CD4-positive, alpha-beta T cell treated with Interleukin-6 for 4 hours (primary cell): ENCODE data around the gene EBI3.
A peak's percentile ranks its signal among the peaks of the same experiment; 100 is the strongest.
"Not testable (repeated sequence)": the region's sequence is repeated elsewhere in the genome, so short reads cannot be mapped to it uniquely, and the experiment has no call there.

Experiments used
- DNase-seq: peaks from one replicate; pipeline ENCODE4 v3.0.0-alpha.2; 2020; ENCODE audit warnings: mixed read lengths

EBI3 gene

DNA sequence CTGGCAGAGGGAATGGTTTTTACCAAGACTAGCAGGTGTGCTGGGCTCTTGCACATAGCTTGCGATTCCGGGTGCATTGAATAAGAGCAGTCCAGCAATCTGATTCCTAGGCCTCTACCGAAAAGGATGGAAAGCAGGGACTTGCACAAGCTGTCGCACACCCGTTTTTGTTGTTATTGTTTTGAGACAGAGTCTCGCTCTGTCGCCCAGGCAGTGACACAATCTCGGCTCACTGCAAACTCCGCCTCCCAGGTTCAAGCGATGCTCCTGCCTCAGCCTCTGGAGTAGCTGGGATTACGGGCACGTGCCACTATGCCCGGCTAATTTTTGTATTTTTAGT, 5.5 kb downstream of the EBI3 start:
- no peak for DNase-seq

DNA sequence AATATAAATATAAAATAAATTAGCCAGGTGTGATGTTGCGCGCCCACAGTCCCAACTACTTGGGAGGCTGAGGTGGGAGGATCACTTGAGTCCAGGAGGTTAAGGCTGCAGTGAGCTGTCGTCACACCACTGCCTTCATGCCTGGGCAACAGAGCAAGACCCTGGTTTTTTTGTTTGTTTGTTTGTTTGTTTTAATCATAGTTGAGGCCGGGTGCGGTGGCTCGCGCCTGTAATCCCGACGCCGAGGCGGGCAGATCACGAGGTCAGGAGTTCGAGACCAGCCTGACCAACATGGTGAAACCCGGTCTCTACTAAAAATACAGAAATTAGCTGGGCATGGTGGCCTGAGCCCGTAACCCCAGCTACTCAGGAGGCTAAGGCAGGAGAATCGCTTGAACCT, 8.2 kb downstream of the EBI3 start:
- DNase-seq: not testable (repeated sequence)

DNA sequence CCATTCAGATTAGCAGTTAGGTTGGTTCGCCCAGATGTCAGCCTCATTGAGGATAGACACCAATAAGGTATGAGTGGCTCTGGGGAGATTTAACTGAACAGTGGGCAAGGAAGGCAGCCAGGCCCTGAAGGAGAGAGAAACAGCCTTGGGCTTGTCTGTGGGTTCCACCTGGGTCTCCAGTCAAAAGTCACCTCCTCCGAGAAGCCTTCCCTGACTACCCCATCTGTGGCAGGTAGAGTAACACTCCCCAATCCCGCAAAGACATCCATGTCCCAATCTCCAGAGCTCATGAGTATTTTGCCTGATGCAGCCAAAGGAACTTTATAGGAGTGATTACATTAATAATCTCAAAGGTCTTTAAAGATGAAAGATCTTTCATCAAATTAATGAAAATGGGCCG, 9.5 kb downstream of the EBI3 start:
- no peak for DNase-seq

DNA sequence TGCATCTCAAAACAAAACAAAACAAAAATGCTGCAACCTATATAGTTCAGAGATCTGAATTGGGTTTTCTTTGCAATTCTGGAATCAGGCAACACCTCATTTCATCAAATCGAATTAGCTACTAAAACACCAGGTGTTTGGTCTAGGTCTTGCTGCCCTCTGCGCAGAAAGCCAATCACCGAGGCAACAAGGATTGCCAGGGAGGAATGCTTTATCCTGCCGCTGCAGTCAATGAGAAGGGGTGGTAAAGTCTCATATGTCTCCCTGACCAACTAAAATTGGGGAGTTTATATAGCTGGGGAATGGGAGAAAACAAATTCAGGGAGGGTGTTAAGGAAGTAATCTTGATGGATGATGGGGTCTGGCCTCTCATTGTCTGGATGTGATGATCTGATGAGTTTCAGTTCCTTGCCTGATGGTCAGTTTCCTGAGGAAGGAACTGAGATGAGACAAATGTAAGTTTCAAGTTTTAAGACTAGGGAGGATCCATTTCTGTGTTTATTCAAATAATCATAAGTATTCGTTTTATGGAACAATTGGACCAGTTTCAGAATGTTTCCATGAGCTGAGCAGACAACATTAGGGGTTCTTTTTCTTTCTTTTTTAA, 12.6 kb downstream of the EBI3 start:
- DNase-seq: no peak

DNA sequence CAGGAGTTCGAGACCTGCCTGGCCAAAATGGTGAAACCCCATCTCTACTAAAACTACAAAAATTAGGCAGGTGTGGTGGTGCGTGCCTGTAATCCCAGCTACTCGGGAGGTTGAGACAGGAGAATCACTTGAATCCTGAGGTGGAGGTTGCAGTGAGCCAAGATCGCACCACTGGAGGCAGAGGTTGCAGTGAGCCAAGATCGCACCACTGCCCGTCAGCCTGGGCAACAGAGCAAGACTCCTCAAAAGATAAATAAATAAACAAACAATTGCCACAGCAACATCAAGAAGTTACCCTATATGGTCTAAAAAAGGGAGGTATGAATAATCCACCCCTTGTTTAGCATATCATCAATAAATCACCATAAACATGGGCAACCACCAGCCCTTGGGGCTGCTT, 16.6 kb downstream of the EBI3 start:
- DNase-seq: not testable (repeated sequence)

DNA sequence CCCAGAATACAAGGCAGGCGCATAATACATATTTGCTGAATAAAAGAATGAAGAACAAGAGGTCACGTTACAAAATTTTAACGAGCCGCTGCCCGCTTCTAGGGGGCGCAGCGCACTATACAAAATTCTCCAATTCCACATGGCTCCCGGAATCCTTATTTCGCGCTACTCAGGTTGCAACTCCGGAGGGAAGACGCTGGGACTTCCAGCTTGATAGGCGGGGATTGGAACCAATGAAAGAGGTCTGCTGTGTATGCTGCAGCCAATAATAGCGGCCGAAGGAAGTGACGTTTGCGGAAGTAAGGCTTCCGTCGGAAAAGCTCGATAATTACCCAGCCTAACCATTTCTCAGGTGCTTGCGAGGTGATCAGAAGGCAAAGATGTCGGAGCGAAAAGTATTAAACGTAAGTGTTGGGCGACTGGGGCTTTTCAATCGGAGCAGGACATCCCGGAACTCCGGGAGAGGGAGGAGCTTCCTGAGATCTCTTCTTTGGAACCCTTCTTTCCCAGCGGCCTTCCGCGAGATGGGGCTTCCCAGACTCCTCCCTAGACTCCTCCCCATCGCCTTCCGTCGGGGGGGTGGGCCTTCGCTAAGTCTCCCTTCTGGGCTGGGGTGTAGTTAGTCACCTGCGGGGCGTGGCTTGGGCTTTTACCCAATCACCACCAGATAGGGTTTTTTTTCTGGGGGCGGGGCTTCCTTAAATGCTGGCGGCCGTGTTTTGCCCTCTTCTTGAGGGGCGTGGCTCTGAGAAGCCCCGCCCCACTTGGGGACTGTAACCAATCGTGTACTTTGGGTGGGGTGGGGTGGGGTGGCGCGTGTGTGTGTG, 17.7 kb downstream of the EBI3 start, which contains the start of gene YJU2:
TSS of gene YJU2 (plus strand) at position 314 of the 827 bp plus-strand sequence. CDS start at position 381, 67 bp downstream.
- peak; percentile 100 for DNase-seq

DNA sequence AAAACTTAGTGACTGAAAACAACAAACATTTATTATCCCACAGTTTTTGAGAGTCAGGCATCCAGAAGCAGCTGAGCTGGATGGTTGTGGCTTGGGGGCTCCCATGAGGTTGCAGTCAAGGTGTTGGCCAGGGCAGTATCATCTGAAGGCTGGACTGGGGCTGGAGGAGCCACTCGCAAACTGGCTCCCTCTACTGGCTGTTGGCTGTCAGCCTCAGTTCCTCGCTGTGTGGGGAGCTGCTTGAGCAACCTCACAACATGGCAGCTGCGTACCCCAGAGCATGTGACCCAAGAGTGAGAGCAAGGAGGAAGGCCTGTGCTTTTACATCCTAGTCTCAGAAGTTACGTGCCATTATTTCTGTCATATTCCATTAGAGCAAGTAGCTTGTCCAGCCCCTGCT, 27.2 kb downstream of the EBI3 start:
- DNase-seq: no peak

DNA sequence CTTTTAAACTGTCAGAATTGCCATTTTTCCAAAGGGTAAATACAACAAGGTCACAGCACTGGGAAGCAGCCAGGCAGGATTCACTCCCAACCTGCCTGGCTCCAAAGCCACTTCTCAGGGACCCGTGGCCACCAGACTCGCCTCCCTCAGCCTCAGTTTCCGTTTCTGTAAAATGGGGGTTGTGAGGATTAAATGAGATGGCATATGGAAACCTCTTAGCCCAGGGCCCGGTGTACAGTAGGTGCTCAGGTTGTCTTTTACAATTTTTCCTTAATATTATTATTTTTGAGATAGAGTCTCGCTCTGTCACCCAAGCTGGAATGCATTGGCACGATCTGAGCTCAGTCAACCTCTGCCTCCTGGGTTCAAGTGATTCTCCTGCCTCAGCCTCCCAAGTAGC, 27.7 kb downstream of the EBI3 start:
- DNase-seq: no peak

DNA sequence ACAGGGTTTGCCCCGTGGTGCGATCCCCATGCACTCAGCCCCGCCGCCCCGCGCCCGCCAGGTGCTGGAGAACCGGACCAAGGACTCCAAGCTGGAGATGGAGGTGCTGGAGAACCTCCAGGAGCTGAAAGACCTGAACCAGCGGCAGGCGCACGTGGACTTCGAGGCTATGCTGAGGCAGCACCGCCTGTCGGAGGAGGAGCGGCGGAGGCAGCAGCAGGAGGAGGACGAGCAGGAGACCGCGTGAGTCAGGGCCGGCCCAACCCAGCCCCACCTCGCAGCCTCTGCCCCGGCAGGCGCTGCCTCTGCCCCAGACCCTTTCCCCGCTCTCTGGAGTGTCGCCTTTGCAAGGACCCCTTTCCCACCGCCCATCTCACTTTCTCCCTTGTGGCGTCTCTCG, 28.9 kb downstream of the EBI3 start:
- DNase-seq: no peak

DNA sequence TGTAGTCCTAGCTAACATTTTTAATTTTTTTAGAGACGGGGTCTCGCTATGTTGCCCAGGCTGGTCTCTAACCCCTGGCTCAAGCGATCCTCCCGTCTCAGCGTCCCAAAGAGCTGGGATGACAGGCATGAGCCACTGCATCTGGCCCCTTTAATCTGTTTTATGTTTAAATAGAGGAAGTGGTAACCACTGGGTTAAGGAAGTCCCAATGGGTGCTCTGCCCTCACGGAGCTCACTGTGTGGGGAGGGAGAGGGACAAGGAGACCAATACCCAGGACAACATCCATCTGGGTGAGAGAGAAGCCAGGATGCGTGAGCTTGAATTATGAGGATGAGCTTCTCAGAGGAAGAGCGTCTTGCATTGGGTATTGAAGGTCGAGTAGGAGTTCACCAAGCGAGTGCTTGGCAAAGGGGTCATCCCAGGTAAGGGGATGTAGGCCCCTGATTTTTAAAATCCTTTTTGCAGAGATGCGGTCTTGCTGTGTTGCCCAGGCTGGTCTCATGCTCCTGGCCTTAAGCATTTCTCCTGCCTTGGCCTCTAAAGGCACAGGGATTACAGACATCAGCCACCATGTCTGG, 31.4 kb downstream of the EBI3 start:
- no peak for DNase-seq

DNA sequence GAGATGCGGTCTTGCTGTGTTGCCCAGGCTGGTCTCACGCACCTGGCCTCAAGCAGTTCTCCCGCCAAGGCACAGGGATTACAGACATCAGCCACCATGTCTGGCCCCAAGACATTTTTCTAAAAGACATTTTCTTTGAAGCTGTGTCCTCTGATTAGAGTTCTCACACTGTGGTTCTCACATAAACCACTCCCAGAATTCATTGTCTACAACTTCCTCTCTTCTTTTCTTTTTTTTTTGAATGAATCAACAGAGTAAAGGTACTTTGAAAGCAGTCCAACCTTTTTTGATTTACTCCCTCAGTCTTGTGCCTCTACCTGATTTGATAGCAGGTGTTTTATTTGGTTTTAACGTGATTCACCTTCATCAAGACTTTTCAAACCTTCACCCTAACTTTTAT, 35.5 kb downstream of the EBI3 start:
- no peak for DNase-seq

DNA sequence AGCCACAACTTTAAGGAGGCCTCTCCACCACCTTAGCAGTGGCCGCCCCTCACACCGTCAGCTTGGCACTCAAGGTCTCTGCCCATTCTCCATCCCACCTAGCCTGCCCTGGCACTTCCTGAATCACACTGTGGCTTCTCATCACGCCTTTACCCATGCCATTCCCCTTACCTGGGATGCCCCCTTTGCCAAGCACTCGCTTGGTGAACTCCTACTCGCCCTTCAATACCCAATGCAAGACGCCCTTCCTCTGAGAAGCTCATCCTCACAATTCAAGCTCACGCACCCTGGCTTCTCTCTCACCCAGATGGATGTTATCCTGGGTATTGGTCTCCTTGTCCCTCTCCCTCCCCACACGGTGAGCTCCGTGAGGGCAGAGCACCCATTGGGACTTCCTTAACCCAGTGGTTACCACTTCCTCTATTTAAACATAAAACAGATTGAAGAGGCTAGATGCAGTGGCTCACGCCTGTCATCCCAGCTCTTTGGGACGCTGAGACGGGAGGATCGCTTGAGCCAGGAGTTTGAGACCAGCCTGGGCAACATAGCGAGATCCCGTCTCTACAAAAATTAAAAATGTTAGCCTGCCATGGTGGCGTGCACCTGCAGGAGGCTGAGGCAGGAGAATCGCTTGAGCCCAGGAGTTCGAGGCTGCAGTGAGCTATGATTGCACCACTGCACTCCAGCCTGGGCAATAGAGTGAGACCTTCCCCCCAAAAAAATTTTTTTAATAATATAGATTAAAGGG, 37.1 kb downstream of the EBI3 start:
- no peak for DNase-seq

DNA sequence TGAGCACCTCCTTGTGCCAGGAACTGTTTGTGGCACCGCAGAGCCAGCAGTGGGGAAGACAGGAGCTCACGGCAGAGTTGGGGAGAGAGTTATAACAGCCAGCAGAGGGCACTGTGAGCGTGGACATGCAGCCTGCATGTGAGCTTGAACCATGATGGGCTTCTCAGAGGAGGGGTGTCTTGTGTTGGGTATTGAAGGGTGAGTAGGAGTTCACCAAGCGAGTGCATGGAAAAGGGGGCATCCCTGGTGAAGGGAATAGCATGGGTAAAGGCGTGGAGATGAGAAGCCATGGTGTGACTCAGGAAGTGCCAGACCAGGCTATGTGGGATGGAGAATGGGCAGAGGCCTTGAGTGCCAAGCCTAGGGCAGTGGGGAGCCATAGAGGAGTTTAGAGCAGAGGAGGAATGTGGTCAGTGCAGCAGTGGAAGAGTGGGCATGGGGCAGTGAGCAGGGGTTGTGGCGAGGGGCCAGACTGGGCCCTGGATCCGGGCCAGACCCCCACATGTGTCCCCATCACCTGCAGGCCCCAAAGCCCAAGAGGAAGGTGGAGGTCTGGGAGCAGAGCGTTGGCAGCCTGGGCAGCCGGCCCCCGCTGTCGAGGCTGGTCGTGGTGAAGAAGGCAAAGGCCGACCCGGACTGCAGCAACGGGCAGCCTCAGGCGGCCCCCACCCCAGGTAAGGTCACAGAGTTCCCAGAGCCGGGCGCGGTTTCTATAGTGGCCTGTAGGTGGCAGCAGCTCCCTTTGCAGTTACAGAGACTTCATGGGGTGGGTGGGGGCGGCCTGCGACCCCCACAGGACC, 38.0 kb downstream of the EBI3 start:
- DNase-seq: peak; percentile 70

DNA sequence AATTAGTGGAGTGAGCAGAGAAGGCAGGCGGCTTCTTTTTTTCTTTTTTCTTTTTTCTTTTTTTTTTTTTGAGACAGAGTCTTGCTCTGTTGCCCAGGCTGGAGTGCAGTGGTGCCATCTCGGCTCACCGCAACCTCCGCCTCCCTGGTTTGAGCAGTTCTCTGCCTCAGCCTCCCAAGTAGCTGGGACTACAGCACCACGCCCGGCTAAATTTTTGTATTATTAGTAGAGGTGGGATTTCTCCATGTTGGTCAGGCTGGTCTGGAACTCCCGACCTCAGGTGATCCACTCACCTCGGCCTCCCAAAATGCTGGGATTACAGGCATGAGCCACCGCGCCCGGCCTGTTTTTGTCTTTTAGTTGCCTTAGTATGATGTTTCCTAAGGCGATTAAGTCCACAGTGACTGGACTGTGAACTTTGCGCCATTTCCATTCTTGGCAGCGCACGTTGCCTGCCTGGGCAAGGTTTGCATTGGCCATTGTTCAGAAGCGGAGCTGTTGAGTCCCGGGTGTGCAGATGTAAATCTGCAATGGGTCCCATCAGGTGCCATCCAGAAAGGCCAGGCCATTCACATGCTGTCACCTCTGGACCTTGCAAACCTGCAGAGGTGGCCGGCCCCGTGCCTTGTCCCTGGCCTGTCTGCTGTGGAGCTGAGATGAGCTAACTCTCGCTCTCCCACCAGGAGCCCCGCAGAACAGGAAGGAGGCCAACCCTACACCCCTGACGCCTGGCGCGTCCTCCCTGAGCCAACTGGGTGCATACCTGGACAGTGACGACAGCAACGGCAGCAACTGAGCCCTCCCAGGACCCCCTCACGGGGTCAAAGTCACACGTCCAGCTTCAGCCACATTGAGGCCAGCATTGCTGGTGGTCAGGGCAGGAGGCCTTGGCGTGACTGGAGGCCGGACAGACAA, 38.8 kb downstream of the EBI3 start:
- DNase-seq: no peak

DNA sequence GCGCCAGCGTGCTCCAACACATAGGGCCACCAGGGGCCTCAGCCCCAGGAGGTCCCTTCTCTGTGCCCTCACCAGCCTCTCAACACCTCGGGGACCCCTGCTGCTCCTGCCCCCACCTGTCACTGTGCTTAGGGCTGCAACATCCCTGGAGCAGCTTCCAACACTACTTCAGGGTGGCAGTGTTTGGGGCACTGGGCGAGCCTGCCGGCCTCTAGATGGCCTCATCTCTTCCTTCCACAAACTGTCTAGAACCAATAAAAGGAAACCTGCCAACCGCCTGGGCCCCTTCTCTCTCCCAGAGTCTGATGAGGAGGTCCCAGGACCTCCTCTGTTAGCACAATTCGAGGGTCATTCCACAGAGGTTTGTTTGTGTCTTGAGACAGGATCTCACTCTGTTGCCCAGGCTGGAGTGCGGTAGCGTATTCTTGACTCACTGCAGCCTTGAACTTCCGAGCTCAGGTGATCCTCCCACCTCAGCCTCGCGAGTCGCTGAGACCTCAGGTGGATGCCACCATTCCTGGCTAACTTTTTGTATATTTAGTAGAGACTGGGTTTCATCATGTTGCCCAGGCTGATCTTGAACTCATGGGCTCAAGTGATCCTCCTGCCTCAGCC, 39.6 kb downstream of the EBI3 start:
- DNase-seq: no peak

DNA sequence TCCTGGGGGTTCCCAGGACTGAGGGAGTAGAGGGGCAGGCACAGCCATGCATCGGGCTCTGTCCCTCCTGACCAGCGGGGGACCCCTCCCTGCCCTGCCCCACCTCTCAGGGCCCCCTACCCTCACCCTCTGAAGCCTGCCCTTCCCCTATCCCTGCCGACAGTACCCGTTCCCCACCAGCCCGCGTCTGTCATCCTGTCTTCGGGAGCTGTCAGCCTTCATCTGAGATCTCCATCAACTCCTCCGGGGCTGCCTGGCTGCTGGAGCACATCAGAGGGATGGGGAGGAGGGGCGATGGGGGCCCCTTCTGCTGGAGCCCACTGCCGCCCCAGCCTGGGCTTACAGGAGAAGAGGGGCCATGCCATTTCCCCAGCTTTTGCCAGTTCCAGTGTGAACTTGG, 43.6 kb downstream of the EBI3 start:
- DNase-seq: no peak

DNA sequence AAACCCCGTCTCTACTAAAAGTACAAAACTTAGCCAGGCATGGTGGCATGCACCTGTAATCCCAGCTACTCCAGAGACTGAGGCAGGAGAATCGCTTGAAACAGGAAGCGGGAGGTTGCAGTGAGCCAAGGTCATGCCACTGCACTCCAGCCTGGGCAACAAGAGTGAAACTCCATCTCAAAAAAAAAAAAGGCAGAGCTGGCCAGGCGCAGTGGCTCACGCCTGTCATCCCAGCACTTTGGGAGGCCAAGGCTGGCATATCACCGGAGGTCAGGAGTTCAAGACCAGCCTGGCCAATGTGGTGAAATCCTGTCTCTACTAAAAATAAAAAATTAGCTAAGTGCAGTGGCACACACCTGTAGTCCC, 45.0 kb downstream of the EBI3 start:
- DNase-seq: not testable (repeated sequence)

DNA sequence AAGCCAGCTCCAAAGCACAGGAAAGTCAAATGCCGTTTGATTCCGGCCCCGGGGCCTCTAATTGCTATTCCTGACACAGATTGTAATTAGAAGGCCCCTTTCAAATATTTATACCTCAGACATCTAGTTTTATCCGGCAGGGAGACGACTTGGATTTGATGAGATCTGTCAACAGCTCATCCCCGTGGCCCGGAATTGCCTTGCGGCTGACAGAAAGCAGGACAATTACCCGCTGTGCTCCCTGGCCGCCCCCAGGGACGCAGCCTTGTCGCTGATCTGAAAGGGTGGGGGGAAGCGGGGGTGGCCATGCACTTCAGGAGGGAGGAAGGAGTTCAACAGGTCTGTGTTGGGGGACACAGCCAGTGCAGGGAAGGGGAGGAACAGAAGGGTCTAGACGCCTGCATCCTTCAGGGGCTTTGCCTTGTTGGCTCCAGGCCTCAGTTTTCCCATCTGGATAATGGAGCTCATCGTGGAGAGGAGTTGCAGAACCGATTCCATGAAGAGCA, 47.9 kb downstream of the EBI3 start:
- no peak for DNase-seq

DNA sequence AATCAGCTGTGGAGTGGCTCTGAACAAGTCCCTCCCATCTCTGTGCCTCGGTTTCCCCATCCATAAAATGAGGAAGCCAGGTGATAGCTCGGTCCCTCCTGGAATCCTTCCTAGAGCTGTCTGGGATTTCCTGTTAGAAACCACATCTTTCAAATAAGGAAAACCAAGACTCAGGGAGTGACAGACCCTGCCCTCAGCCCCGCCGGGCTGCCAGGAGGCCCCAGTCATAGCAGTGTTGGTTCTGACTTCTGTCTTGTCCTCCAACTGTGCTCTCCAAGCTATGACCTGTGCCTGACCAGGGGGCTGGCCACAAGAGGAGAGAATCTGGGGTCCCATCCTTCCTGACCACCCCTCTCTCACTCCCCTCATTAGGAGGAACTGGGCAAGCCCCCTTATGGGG, 48.7 kb downstream of the EBI3 start:
- no peak for DNase-seq

DNA sequence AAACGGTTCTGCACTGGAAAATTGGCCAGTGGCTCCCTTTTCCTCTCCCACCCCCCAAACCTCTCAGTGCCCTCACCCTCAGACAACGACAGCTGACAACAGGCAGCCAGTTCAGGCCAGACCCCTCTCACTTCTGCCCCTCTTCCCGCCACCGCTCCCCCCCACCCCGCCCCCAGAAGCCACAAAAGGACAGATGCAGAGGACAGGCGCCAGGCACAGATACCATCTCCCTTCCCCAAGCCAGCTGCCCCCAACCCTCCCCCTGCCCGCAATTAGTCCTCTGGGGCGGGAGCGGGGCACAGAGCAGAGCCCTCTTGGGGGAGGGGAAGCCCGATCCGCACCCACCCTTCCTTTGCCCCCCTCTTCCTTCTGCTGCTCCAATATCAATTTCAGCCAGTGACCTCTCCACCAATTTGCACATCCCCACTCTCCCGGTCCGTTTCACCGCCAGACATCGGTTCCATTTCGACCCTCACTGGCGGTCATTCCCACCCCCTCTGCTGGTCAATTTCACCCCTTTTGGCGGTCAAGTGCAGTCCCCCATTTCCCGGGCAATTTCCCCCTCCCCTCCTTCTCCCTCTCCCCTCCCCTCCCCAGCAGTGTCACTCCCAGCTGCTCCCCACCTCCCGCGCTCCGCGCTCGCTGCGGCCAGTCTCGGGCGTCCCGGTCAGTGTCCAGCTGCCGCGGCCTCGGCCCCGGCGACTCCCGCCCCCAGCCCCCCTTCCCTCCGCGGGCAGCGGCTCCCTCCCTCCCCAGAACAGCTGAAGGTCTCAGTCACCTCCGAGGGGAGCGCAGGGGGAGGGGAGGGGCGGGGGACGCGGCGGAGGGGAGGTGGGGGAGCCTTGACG, 49.3 kb downstream of the EBI3 start, which contains the start of gene SHD:
TSS of gene SHD (plus strand) at position 848 of the 848 bp plus-strand sequence. CDS start 798 bp downstream, outside the sequence.
- no peak for DNase-seq
